Bronchial epithelial cell (primary cell): ENCODE results near the gene HMGB1. TPM values are rescaled to one million over a fixed set of nuclear protein-coding genes. Genes with fewer than 3 reads are reported as not detected.

ENCODE experiments used
- DNase-seq: peaks from one replicate; pipeline ENCODE4 v3.0.0-alpha.2; 2010; ENCODE audit warnings: low read depth
- FAIRE-seq: peaks from 2 replicates; lab custom pipeline; 2011; peaks lifted over from hg19 to GRCh38; lab: Jason Lieb, UNC
- H3K27me3 ChIP-seq: 2 replicates; pipeline ENCODE4 v1.5.1; 2011; ENCODE audit warnings: low read length; ENCODE audit not compliant: control insufficient read depth, insufficient read depth
- H3K36me3 ChIP-seq: 2 replicates; pipeline ENCODE4 v1.5.1; 2011; ENCODE audit warnings: low read length; ENCODE audit not compliant: control insufficient read depth, insufficient read depth
- H3K4me3 ChIP-seq: 2 replicates; pipeline ENCODE4 v1.5.1; 2011; ENCODE audit warnings: mild to moderate bottlenecking, low read depth, low read length, control low read depth
- CTCF ChIP-seq: IDR thresholded peaks from 2 replicates; pipeline ENCODE4 v1.5.1; 2011; ENCODE audit warnings: mild to moderate bottlenecking, moderate library complexity, low read length, control low read depth, inconsistent platforms; ENCODE audit not compliant: insufficient read depth, severe bottlenecking
- total RNA-seq: library from RNA; depleted of rRNA; stranded (reverse); fragments of >200 nt; gene quantifications from 2 replicates; pipeline ENCODE4 v1.2.1, GENCODE V29; 2014

Gene HMGB1
- total RNA-seq, 1 donor from 2014 or later = 72.4 TPM

- Histone ChIP-seq H3K4me3 (no peak overlapping the region), H3K27me3 (peaks cover 2% of the 10 kb centered on the region), H3K36me3 (no peaks in the 10 kb centered on the region)
- DNase-seq = no peak
- FAIRE-seq = no peak
- no peak for TF ChIP-seq CTCF
Observed at GRCh38 chr13:30502237-30502636, 36.5 kb upstream of the HMGB1 start.

GRCh38 chr13:30499338-30499737 lies 33.6 kb upstream of the HMGB1 start:
- H3K4me3 ChIP-seq = no peak overlapping the region
- FAIRE-seq = no peak
- no peaks in the 10 kb centered on the region for H3K27me3 ChIP-seq
- DNase-seq = no peak
- H3K36me3 ChIP-seq = no peaks in the 10 kb centered on the region
- TF ChIP-seq CTCF = no peak

GRCh38 chr13:30496147-30496546 lies 30.4 kb upstream of the HMGB1 start:
- DNase-seq (no peak), FAIRE-seq (peak; percentile 75)
- Histone ChIP-seq H3K36me3 (no peaks in the 10 kb centered on the region), H3K4me3 (no peak overlapping the region), H3K27me3 (no peaks in the 10 kb centered on the region)
- no peak for TF ChIP-seq CTCF

GRCh38 chr13:30495746-30496145 lies 30.0 kb upstream of the HMGB1 start:
- Histone ChIP-seq H3K36me3 (no peaks in the 10 kb centered on the region), H3K4me3 (no peak overlapping the region), H3K27me3 (no peaks in the 10 kb centered on the region)
- DNase-seq (no peak), FAIRE-seq (no peak)
- no peak for TF ChIP-seq CTCF

- Histone ChIP-seq H3K36me3 (no peaks in the 10 kb centered on the region), H3K4me3 (no peak overlapping the region), H3K27me3 (no peaks in the 10 kb centered on the region)
- no peak for DNase-seq
- no peak for TF ChIP-seq CTCF
- FAIRE-seq = no peak
Observed at GRCh38 chr13:30493658-30494381, 28.1 kb upstream of the HMGB1 start.

- Histone ChIP-seq H3K4me3 (no peak overlapping the region), H3K36me3 (no peaks in the 10 kb centered on the region), H3K27me3 (no peaks in the 10 kb centered on the region)
- DNase-seq (no peak), FAIRE-seq (peak; percentile 50)
- TF ChIP-seq CTCF = no peak
Observed at GRCh38 chr13:30487075-30487470, 21.3 kb upstream of the HMGB1 start.
